ENCODE results near the gene BEND5.

The BEND5 gene

GRCh38 chr1:48776393-48777218 is at the start of gene BEND5:
Gene BEND5 (minus strand): TSS chr1:48776891. CDS start chr1:48776831, 60 bp downstream.
- no peak for DNase-seq

GRCh38 chr1:48823168-48823567 is 46.5 kb upstream of the BEND5 start:
- no peak for DNase-seq

GRCh38 chr1:48820491-48820890 is 43.8 kb upstream of the BEND5 start:
- DNase-seq: no peak

GRCh38 chr1:48817505-48818114 is 40.9 kb upstream of the BEND5 start:
- DNase-seq: peak; percentile 27

GRCh38 chr1:48810740-48811139 is 34.0 kb upstream of the BEND5 start:
- DNase-seq: no peak

- DNase-seq: no peak
Measured at GRCh38 chr1:48808496-48808895, 31.8 kb upstream of the BEND5 start.

- DNase-seq: no peak
Measured at GRCh38 chr1:48807554-48808260, 31.0 kb upstream of the BEND5 start.

- DNase-seq: no peak
Measured at GRCh38 chr1:48803474-48803873, 26.8 kb upstream of the BEND5 start.

GRCh38 chr1:48794816-48795215 is 18.1 kb upstream of the BEND5 start:
- DNase-seq: no peak

- DNase-seq: no peak
Measured at GRCh38 chr1:48793863-48794262, 17.2 kb upstream of the BEND5 start.

- DNase-seq: no peak
Measured at GRCh38 chr1:48792961-48793360, 16.3 kb upstream of the BEND5 start.

- DNase-seq: no peak
Measured at GRCh38 chr1:48790397-48790796, 13.7 kb upstream of the BEND5 start.

GRCh38 chr1:48789903-48790302 is 13.2 kb upstream of the BEND5 start:
- DNase-seq: no peak

- no peak for DNase-seq
Measured at GRCh38 chr1:48785869-48786268, 9.2 kb upstream of the BEND5 start.

GRCh38 chr1:48784301-48784700 is 7.6 kb upstream of the BEND5 start:
- DNase-seq: no peak

- no peak for DNase-seq
Measured at GRCh38 chr1:48777219-48777895, 666 bp upstream of the BEND5 start.

GRCh38 chr1:48775831-48776392 is 779 bp downstream of the BEND5 start:
- no peak for DNase-seq

- DNase-seq: no peak
Measured at GRCh38 chr1:48773133-48773532, 3.6 kb downstream of the BEND5 start.

- no peak for DNase-seq
Measured at GRCh38 chr1:48772211-48772610, 4.5 kb downstream of the BEND5 start.

- no peak for DNase-seq
Measured at GRCh38 chr1:48771561-48771960, 5.1 kb downstream of the BEND5 start.

GRCh38 chr1:48767975-48768510 is 8.6 kb downstream of the BEND5 start:
- no peak for DNase-seq

- DNase-seq: no peak
Measured at GRCh38 chr1:48765335-48765734, 11.4 kb downstream of the BEND5 start.

- DNase-seq: no peak
Measured at GRCh38 chr1:48761986-48762385, 14.7 kb downstream of the BEND5 start.

Measured in GOT3 (cell line).